NCI-H2196 (cell line): ENCODE measurements around the gene NF1.
"Not testable (repeated sequence)": the region's sequence is repeated elsewhere in the genome, so short reads cannot be mapped to it uniquely, and the experiment has no call there.

Source experiments
- DNase-seq: peaks from one replicate; lab custom pipeline; 2025; ENCODE audit not compliant: unreplicated experiment; lab: John Stamatoyannopoulos, UW

The NF1 gene

DNA sequence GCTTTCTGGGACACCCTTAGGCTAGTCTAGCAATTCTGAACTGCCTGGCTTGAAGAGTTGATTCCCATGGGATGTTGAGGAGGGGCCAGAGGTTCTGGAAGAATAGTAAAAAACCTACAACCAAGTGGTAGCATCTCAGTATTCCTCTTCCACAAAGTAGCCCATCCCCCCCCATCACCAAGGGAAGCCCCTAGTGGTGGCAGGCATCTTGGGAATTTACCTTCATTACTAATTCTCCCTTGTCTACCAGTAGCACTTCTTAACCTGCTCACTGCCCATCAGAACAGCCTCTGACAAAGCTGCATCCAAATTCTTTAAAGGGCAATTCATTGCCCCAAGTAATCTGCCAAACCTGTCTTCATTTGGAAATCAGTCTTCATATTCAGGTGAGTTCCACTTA is 283.9 kb downstream of the NF1 start:
- no peak for DNase-seq

DNA sequence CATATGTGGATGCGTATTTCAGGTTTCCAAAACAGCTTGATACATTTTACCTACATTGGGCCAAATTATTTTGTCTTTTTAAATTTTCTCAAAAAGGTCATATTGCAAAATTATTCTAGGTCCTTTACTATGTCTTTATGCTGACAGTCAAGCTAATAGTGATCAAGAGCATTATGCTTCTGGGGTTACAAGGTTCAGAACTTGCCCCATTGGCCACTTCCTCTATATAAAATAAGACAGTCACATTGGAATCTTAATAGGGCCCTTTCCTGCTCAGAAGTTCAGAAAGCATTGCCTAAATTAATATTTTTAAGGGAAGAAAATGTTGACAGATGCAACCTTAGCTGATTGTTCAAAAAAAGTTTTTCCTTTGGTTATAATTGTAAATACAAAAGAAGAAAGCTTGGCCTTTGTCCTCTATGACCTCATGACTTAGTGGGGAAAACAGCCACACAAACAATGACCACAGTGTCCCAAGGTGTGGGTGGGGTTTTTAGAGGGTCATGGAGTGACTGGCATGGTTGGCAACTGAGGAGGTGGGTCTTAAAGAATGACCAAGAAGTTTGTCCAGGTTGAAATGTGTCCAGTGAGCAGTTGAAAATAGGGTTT is 284.9 kb downstream of the NF1 start:
- no peak for DNase-seq

DNA sequence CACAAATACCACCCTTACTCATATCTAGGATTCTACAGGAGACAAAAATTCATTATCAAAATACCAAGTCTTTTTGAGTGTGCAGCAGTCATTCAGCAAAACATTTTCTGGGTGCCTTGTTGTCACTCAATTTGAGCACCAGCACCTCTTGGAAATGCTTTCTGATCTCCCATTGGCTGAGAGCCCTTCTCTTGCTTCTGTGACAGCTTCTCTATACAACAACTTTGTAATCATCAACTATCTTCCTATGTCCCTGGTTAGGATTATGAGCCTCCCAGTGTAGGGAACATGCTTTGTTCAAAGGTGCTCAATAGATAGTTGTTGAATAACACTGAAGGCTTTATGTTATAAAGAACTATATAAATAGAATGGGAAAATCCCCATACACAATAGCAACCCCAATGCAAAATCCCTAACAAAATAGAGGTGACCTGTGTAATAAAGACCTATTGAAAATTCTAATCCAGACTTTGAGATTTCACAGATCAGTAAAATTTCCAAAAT is 286.4 kb downstream of the NF1 start:
- DNase-seq, result no peak

DNA sequence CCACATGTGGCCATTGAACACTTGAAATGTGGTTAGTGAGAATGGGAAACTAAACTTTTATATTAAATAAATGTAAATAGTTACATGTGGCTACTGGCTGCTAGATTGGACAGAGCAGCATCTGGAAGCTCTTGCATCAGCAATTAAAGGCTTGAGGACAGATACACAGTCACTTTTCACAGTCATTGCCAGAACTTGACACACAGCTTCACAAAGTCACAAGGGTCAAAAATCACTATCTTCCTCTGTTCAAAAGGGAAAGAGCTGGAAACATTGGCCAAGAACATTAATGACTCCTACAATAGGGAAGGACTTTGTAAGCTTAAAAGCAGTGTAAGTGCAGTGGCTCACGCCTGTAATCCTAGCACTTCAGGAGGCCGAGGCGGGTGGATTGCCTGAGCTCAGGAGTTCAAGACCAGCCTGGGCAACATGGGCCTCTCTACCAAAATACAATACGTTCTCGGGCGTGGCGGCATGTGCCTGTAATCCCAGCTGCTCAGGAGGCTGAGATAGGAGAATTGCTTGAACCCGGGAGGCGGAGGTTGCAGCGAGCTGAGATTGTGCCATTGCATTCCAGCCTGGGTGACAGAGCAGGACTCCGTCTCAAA is 288.0 kb downstream of the NF1 start:
- not testable (repeated sequence) for DNase-seq

DNA sequence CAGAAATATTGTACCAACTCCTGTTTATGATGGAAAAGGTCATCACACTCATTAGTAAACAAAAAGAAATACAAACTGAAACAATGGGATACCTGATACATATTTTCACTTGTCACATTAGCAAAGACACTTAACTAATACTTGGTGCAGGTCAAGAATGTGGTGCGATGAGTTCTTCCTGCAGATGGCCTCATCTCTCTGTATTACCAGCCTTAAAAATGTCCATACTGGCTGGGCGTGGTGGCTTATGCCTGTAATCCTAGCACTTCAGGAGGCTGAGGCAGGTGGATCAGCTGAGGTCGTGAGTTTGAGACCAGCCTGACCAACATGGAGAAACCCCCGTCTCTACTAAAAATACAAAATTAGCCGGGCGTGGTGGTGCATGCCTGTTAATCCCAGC is 288.7 kb downstream of the NF1 start:
- DNase-seq, result not testable (repeated sequence)

DNA sequence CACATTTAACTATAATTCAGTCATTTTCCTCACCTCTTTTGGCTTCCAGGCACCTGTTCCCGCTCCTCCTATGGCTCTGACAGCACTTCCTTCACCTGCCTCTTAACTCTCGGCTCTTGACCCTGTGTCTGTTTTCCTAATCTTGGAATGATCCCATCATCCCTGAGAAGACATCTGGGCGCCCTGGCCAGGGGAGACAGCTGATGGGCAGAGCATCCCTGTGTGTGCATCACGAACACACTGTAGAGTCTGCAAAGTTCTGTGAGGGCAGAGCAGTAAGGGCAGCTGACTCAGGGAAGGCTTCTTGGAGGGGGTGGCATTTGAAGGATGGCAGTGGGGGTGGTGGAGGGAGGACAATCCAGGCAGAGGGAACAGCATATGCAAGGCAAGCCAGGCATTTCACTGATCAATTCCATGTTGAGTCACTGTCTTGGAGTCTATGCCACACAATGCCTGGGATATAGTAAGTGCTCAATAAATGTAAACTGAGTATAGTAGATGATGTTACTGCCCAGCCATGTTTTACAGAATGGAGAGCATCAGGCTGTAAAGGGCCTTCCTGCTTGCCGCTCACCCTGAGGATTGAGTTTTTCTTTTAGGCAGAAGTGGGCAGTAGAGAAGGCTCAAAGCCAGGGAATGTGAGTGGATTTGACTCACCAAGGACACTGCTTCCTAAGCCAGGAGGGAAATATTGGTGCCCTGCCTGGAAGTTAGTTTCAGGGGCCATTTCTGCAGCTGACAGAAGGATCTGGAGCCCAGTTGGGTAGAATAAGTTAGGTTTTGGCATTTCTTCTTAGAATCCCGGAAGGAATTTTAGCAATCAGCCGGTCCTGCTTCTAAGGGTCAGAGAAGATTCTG is 290.9 kb downstream of the NF1 start:
- DNase-seq, result no peak

DNA sequence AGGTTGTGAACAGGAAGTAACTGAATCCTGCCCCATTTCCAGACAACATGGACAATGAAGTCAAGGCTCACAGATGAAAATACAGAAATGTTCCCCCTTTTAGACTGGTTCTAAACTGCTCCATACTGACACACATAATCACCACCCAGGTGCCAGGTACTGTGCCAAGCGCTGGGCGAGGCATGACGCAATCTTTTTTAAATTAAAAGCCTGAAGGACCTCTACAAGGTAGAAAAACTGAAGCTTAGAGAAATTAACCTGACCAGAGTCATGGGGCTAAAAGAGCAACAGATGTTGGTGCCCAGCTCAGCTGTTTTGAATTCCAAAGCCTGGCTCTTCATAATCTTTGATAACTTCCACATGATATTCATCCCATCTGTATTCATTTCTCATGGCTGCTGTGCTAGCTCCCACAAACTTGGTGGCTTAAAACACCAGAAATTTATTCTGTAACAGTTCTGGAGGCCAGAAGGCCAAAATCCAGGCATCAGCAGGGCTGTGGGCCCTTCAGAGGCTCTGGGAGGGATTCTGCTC is 291.8 kb downstream of the NF1 start:
- no peak for DNase-seq

DNA sequence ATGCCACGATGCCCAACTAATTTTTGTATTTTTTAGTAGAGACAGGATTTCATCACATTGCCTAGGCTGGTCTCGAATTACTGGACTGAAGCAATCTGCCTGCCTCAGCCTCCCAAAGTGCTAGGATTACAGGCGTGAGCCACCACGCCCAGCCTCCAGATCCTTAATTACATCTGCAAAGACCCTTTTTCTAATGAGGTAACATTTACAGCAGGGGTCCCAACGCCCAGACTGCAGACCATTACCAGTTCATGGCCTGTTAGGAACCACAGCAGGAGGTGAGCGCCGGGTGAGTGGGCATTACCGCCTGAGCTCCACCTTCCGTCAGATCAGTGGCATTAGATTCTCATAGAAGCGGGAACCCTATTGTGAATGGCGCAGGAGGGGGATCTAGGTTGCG is 292.7 kb downstream of the NF1 start:
- no peak for DNase-seq

DNA sequence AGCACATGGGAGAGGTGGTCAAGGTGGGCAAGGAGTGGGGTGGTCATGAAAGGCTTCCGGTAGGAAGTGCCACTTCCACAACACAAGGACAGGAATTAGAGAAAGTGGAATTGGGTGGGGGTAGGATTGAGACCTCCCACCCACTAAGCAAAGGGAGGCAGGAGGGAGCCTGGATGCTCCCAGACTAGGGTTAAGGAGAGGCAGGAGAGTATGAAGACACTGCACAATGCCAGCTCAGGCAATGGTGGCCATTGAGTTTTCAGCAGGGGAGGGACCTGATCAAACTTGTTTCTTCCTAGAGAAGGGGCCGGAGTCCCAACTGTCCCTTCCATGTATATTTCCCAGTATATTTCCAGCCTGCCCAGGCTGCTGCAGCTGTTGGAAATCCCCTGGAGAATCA is 293.6 kb downstream of the NF1 start:
- DNase-seq, result no peak

DNA sequence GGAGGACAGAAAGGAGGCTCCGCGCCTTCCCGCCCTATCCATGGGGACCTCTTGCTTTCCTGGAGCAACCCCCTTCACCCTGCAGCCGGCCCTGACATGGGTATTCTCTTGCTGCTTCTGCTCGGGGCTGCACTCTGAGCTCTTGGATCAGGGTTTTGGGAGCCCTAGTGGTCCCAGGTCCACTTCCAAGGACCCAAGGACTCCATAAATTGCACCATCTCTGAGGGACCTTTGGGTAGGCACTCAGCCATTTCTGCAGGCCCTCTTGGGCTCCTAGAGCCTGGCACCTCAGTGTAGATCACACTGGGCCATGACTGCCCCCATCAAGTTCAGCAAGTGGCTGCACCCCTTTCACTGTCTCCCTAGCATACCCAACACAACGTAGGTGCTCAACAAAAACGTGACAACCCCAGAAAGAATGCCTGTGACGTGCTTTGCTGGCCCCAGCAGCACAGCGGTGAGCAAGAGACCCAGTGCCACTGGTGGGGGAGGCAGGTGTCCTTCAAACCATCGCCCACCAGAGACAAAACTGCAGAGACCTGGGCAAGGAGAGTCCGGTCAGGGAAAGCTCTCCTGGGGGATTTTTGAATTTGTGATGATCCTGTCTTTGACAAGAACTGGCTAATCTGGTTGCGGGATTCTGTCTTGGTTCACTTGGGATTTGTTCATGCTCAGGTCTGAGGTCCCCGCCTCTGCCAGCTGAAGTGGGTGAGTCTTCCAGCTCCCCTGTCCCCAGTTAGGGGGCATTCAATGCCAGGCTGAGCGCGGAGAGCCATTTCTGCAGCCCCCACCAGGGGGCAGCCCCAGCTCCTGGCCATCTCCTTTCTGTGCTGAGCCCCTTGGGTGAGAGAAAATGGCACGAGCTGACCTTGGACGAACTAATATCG is 294.2 kb downstream of the NF1 start:
- no peak for DNase-seq

DNA sequence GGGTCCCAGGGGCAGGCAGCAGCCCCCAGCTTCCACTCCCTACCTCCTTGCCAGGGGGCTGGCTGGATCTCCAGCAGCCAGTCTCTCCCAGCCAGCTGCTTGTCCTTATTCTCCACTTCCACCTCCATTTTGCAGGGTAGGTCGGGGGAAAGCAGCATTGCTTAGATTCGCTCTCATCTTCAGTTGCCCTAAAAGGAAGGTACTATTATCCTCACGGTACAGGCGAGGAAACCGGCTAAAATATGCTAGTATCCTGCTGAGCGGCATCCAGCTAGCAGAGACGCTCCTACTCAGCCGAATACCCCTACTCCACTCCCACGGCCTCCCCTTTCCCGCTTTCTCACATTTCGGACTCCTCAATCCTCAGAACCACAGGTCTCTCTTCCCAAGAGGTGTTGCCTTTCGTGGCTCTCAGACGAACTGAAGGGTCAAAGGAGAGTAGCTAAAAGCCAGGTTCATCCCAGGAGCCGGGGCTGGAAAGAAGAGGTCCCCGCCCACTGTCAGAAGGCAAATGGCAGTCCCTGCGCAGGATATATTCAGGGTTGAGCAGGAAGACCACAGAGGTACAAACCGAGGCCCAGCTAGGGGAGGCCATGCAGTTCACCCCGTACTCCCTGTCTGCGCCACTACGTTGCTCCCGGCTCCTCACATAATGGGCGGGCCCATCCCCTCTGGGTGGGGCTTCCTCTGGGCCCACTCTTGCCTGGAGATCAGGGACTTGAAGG is 295.0 kb downstream of the NF1 start:
- DNase-seq, result no peak

DNA sequence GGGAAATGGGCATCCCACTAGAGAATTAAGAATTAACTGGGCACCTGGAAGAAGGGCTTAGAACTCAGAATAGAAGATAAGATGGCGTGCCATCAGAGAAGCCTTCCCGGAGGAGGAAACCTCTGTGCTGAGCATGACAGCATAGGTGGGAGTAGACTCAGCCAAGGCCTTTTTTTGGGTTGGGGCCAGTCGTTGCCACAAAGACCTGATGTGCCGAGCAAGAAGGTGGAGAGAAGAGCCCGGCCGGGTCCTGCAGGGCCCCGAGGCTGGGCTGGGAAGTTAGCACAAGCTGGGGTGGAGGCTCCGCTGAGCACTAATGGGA is 295.6 kb downstream of the NF1 start:
- no peak for DNase-seq

DNA sequence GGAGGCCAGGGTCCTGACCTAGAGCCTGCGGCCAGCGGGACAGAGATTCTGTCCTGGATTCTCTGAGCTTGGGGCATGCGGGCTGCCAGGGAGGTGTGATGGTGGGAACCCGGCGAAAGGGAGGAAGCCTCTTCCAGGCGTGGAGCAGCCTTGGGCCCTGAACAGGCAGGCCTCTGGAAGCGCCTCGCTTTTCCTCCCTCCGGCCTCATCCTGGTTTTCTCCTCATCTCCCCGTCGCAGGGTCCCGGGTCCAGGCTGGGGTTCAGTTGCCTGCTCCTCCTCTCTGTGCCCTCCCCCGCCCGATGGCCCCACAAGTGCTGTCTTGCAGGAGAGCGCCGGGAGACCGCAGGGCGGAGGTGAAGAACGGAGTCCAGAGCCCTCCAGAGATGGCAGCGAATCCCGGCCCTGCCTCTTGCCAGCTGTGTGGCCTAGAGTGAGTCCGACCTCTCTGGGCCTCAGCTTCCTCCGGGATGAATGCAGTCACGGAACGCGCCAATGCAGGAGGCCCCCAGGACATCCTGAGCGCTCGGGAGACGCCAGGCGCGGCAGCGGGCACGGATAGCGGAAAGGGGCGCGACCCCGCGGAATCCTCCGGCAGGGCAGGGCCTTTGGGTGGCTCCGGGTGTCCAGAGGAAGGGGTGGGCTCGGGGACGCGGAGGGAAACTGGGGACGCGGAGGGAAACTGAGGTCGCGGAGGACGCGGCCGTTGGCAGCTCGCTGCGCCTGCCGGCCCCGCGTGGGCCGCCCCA is 296.1 kb downstream of the NF1 start:
- no peak for DNase-seq

DNA sequence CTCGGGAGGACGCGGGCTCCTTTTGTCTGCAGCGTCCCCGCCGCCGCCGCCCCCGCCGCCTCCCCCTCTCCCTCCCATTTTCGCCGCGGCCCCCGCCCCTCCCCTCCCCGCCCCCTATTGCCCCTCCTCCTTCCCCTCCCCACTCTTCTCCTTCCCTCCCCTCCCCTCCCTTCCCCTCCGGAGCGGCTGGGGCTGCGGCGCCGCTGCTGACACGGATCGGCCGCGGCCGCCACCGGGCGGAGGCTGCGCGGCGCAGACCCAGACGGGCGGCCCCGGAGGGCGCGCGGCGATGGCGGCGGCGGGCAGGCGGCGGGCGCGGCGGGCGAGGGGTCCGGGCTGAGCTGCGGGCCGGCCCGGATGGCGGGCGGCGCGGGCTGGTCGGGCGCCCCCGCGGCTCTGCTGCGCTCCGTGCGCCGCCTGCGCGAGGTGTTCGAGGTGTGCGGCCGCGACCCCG is 296.7 kb downstream of the NF1 start, which contains the start of gene RAB11FIP4:
Gene RAB11FIP4, plus strand, starts transcription at position 180 of the 454 bp plus-strand sequence. Its CDS starts 178 bp downstream, at position 358.
- DNase-seq, result peak; percentile 15

DNA sequence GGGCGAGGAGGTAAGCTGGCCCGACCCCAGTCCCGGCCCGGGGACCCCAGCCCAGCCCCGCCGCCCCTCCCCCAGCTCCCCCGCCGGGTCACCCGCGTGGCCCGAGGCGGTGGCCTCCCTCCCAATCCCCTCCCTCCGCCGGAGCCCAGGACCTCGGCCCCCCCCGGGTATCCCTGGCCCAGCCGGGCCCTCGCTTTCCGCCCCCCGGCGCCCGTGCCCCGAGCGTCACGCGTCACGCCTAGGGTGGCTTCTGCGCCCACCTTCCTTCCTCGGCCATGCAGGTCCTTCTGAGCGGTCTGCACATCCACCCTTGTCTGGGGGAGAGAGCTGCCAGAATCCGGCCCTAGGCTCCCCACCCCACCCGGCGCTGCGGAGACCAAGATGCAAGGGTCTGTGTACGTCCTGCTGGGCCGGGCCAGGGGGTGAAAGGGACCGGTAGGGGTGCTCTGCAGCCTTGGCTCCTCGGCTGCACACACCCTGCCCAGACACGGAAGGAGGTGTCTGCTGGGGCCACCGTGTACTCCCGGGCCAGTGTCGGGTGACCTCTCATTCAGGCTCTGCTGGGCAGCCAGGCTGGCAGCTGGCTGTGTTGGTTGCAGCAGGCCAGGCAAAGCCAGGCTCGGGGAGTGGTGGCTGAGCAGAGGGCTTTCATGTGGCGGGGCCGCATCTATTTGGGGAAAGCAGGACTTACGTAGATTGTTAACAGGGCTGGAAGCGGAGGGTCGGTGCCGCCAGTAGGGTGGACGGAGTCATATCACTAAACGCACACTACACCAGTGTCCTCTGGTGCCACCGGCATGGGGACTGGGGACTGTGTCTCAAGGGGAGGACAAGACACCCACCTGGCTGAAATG is 297.5 kb downstream of the NF1 start:
- no peak for DNase-seq

DNA sequence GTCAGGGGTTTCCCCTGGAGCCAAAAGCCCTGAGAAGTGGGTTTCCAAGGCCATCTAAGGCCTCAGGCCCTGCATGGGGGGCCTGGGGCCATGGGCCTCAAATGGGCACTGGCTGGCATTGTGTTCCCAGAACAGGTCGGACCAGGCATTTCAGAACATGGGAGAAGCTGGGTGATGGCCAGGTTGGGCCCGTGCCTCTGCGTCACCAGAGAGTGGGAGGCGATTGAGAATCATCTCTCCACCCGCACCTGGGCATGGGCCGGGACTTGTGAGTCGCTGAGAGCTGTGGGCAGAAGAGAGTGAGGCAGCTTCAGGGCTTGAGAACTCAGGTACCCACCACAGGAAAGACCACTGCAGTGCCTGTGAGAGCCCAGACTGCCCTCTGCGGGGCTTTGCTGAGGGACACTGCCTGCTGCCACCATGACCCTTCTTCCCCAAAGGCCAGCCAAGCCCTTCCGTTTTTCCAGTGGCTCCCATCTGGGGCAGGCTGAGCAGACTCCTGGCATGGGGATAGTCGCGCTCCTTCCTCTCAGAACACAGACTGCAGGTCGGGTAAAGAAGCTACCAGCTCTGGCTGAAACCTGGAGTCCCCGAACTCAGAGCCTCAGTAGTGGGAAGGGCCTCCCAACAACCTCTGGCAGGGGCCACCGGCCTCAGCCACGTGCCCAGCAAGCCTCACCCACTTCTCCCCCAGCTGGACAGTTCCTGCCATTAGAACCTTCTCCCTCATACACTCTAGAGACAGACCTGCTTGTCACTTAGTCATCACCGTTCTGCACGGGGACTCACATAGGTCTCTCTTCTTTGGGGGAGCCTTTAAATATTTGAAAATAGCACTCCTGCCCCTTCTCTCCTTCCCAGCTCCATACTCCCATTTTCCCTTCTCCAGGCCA is 298.3 kb downstream of the NF1 start:
- DNase-seq, result no peak

DNA sequence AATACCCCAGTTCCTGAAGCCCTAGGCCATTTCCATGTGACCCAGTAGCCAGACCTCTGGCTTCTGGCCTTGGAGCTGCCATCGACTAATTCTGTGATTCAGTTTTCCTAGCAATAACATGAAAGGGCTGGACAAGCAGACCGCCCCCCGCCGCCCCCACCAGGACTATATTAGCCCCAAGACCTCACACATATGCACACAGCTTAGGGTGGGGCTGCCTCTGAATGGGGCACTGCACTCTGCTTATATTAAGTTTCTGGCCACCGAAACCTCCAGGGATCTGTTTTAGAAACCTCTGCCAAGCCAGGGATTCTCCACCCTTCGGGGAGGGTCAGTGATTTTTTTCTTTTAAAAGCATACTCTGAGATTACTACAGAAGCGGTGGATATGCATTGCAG is 299.0 kb downstream of the NF1 start:
- DNase-seq, result no peak
